ENCODE measurements around the gene SIAH3. TPM values are rescaled to one million over a fixed set of nuclear protein-coding genes. Genes with fewer than 3 reads are reported as not detected.

The SIAH3 gene
- total RNA-seq, 1 experiment from 2014 or later: not detected

- peak; percentile 39 for TF ChIP-seq TCF7L2 (IDR thresholded peaks at IDR 0.05; ENCODE audit: borderline replicate concordance, extremely low read depth, insufficient read depth, insufficient read length)
- no peak for TF ChIP-seq ZBTB33 (IDR thresholded peaks at IDR 0.05; ENCODE audit: extremely low read depth, insufficient replicate concordance, low read length)
- H3K9ac ChIP-seq (ENCODE audit: low read length): no peak overlapping the region
- no peak for DNase-seq (ENCODE audit: low read depth, low spot score)
- ChIA-PET POLR2A (no interaction called here), CTCF (no interaction called here), RAD21 (ENCODE audit: low non-redundant PET in 1 of 2, low total read pairs in 2 of 2, uncharacterized antibody in 2 of 2, unreplicated experiment in 2 of 2) (no interaction called here)
- no peak overlapping the region for H3K4me2 ChIP-seq (ENCODE audit: low read length)
- ATAC-seq: no peak
- H3K27ac ChIP-seq (ENCODE audit: low read depth, low read length): no peak overlapping the region
- peaks cover 4% of the 10 kb centered on the region; the same call in 1 of the 2 replicates for H3K27me3 ChIP-seq (ENCODE audit: insufficient read depth, low read length)
- no peaks in the 10 kb centered on the region for H3K9me2 ChIP-seq (ENCODE audit: insufficient read depth)
- no TSS peak for BruUV-seq (replicated peaks)
- H3K4me3 ChIP-seq (replicated peaks in 1 of 2; ENCODE audit: low read depth in 1 of 2, low read length in 2 of 2): no peak overlapping the region
- H3K4me1 ChIP-seq (ENCODE audit: control insufficient read depth in 1 of 2, insufficient read depth in 2 of 2, low read length in 2 of 2): no peaks in the 10 kb centered on the region; a peak in 1 of 4 replicates
- H3K79me2 ChIP-seq (ENCODE audit: insufficient read depth, low read length): no peaks in the 10 kb centered on the region
- no peaks in the 10 kb centered on the region for H3K9me3 ChIP-seq (ENCODE audit: control insufficient read depth in 1 of 2, insufficient read depth in 1 of 2, low read depth in 1 of 2, low read length in 2 of 2)
- no peak overlapping the region for H2AFZ ChIP-seq (ENCODE audit: low read depth, low read length, poor library complexity, severe bottlenecking)
- intact Hi-C loops (cut with micrococcal nuclease): no loop called here
- H4K20me1 ChIP-seq (ENCODE audit: insufficient read depth): no peaks in the 10 kb centered on the region
- H3K36me3 ChIP-seq (ENCODE audit: control insufficient read depth in 1 of 2, insufficient read depth in 2 of 2, low read length in 2 of 2): no peaks in the 10 kb centered on the region
Observed at GRCh38 chr13:45786293-45786920, 65.1 kb downstream of the SIAH3 start.

- Histone ChIP-seq H3K36me3 (ENCODE audit: control insufficient read depth in 1 of 2, insufficient read depth in 2 of 2, low read length in 2 of 2) (no peaks in the 10 kb centered on the region), H3K27me3 (ENCODE audit: insufficient read depth, low read length) (no peaks in the 10 kb centered on the region; the same call in 1 of the 2 replicates), H3K9me2 (ENCODE audit: insufficient read depth) (no peaks in the 10 kb centered on the region), H3K9me3 (ENCODE audit: control insufficient read depth in 1 of 2, insufficient read depth in 1 of 2, low read depth in 1 of 2, low read length in 2 of 2) (no peaks in the 10 kb centered on the region), H4K20me1 (ENCODE audit: insufficient read depth) (no peaks in the 10 kb centered on the region), H3K4me2 (ENCODE audit: low read length) (no peak overlapping the region), H3K9ac (ENCODE audit: low read length) (no peak overlapping the region), H3K79me2 (ENCODE audit: insufficient read depth, low read length) (no peaks in the 10 kb centered on the region), H2AFZ (ENCODE audit: low read depth, low read length, poor library complexity, severe bottlenecking) (no peak overlapping the region), H3K4me3 (replicated peaks in 1 of 2; ENCODE audit: low read depth in 1 of 2, low read length in 2 of 2) (no peak overlapping the region), H3K4me1 (ENCODE audit: control insufficient read depth in 1 of 2, insufficient read depth in 2 of 2, low read length in 2 of 2) (no peaks in the 10 kb centered on the region; a peak in 1 of 4 replicates), H3K27ac (ENCODE audit: low read depth, low read length) (no peak overlapping the region)
- DNase-seq (ENCODE audit: low read depth, low spot score): no peak
- BruUV-seq (replicated peaks): no TSS peak
- ATAC-seq: no peak
- ChIA-PET CTCF (no interaction called here), POLR2A (no interaction called here), RAD21 (ENCODE audit: low non-redundant PET in 1 of 2, low total read pairs in 2 of 2, uncharacterized antibody in 2 of 2, unreplicated experiment in 2 of 2) (no interaction called here)
- intact Hi-C loops (cut with micrococcal nuclease): no loop called here
- no peak for TF ChIP-seq JUND (IDR thresholded peaks at IDR 0.05)
- TF ChIP-seq POLR2AphosphoS5 (IDR thresholded peaks at IDR 0.05; ENCODE audit: low read depth, low read length): no peak
- no peak for TF ChIP-seq RAD21 (IDR thresholded peaks at IDR 0.05; ENCODE audit: low read depth)
- TF ChIP-seq SIN3A (IDR thresholded peaks at IDR 0.05; ENCODE audit: low read depth): no peak
- TF ChIP-seq TCF7L2 (IDR thresholded peaks at IDR 0.05; ENCODE audit: borderline replicate concordance, extremely low read depth, insufficient read depth, insufficient read length): no peak
- no peak for TF ChIP-seq REST (IDR thresholded peaks at IDR 0.05; ENCODE audit: low read depth)
- TF ChIP-seq CEBPB (IDR thresholded peaks at IDR 0.05; ENCODE audit: low read depth): no peak
- TF ChIP-seq SP1 (IDR thresholded peaks at IDR 0.05; ENCODE audit: low read depth): no peak
Observed at GRCh38 chr13:45784755-45785675, 66.5 kb downstream of the SIAH3 start.
